Right cardiac atrium (tissue), 5 donors: ENCODE measurements around the gene MRPL28. TPM values are rescaled to one million over a fixed set of nuclear protein-coding genes. Genes with fewer than 3 reads are reported as not detected.
A peak's percentile ranks its signal among the peaks of the same experiment; 100 is the strongest.
"Not testable (repeated sequence)": the region's sequence is repeated elsewhere in the genome, so short reads cannot be mapped to it uniquely, and the experiment has no call there.

Experiments
- ATAC-seq, 2 donors: fragments of 200-7000 bp; cut with Tn5 transposase; one replicate each; pipeline versions ENCODE4 v1.8.0 to v1.9.1; 2020; ENCODE audit warnings: moderate library complexity in 2 of 2, mild to moderate bottlenecking in 1 of 2
- DNase-seq, 3 donors: peaks; one replicate each; pipeline ENCODE4 v3.0.0-alpha.2; 2020
- H3K27ac ChIP-seq: one replicate; pipeline ENCODE4 v1.5.1; 2013; ENCODE audit warnings: mild to moderate bottlenecking, low read length, control low read depth, moderate library complexity
- H3K27me3 ChIP-seq: one replicate; pipeline ENCODE4 v1.6.1; 2013; ENCODE audit not compliant: control insufficient read depth, insufficient read depth
- H3K4me1 ChIP-seq: one replicate; pipeline ENCODE4 v1.6.1; 2013; ENCODE audit warnings: low read length; ENCODE audit not compliant: control insufficient read depth, insufficient read depth
- H3K4me3 ChIP-seq: one replicate; pipeline ENCODE4 v1.5.1; 2013; ENCODE audit warnings: low read length, control low read depth
- H3K9me3 ChIP-seq: one replicate; pipeline ENCODE4 v1.6.1; 2013; ENCODE audit warnings: low read length; ENCODE audit not compliant: control insufficient read depth
- WGBS: extraction: QIAGEN DNeasy Blood & Tissue Kit; methylation state at CpG from one replicate; pipeline ENCODE4 v1.1.7; 2013; 5-methylcytosine and 5-hydroxymethylcytosine counted together
- intact Hi-C, 4 donors: fragments of 100-400 bp; cut with DNase I; formaldehyde crosslinking; loops; one replicate each; pipeline versions ENCODE4 v1.11.0 to v1.14.0; 2022 to 2023
- long read RNA-seq, 4 donors: library from polyadenylated mRNA; unstranded; transcript quantifications; one replicate each; pipeline ENCODE4 v2.0.0, GENCODE V29; 2020 to 2021
- polyA plus RNA-seq: library from polyadenylated mRNA; stranded (reverse); fragments of 200-250 nt; gene quantifications from one replicate; pipeline ENCODE4 v1.2.3, GENCODE V29; 2013
- total RNA-seq, 4 donors: library from RNA; stranded (reverse); fragmentation: NEBNext Ultra II Directional; extraction: Animal tissue kit (Norgen Biotek cat#: 25700); gene quantifications; one replicate each; pipeline ENCODE4 v1.2.1, GENCODE V29; 2021
- donor health status: healthy with polysubstance abuse.
- donor health status: DM: no; HTN: yes; CAD: no.
- donor health status: DM: no; HTN: no; CAD: no.
- donor health status: DM: no; HTN: yes; CAD: no; lungs with severe emphysema.
- donor health status: DM: yes; HTN: yes; CAD: no.

MRPL28 gene
- total RNA-seq (10 to 100 TPM; 63.9 to 74.9 (median 69.3) TPM), polyA plus RNA-seq (130 TPM)
- long read RNA-seq, donor 1, transcript MRPL28-201 (6 exons, 1,098 nt), result major isoform, 50 of 88 reads
- long read RNA-seq, donor 1, partial matches to known transcripts, result 34 of 88 reads
- long read RNA-seq, donor 1, other reads (novel, unspliced or antisense), result 0 of 88 reads
- long read RNA-seq, donor 2, transcript MRPL28-201 (6 exons, 1,098 nt), result major isoform, 30 of 63 reads
- long read RNA-seq, donor 2, partial matches to known transcripts, result 18 of 63 reads
- long read RNA-seq, donor 2, other reads (novel, unspliced or antisense), result 13 of 63 reads
- long read RNA-seq, donor 3, transcript MRPL28-210 (5 exons, 1,512 nt), result minor isoform, 6 of 98 reads
- long read RNA-seq, donor 3, transcript MRPL28-201 (6 exons, 1,098 nt), result major isoform, 72 of 98 reads
- long read RNA-seq, donor 3, partial matches to known transcripts, result 12 of 98 reads
- long read RNA-seq, donor 3, other reads (novel, unspliced or antisense), result 3 of 98 reads
- long read RNA-seq, donor 4, transcript MRPL28-201 (6 exons, 1,098 nt), result major isoform, 28 of 48 reads
- long read RNA-seq, donor 4, partial matches to known transcripts, result 14 of 48 reads
- long read RNA-seq, donor 4, other reads (novel, unspliced or antisense), result 5 of 48 reads

DNA sequence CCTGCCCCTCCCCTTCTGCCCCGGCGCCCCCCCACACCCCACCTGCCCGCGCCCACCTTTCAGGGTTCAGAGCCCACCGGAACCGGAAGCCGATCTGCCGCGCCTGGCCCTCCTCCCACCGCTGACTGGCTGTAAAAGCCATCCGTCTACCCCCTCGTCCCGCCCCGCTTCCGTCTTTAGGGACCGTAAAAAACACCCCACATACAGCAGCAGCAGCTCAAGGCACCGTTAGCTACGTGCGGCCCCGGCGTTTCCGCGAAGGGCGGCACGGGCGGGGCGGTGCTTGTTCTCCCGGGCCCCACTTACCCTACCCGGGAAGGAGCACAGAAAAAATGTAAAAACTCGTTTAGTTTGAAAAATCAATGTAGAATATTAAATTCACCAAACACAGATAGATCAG lies at the start of gene MRPL28:
Gene MRPL28, minus strand, starts transcription at position 96 of the 400 bp plus-strand sequence. CDS start 320 bp downstream, outside the sequence.
- Histone ChIP-seq H3K4me3 (peak within 1 kb of the TSS; percentile 73), H3K27ac (peak within 1 kb of the TSS; percentile 19), H3K4me1 (peaks cover 2% of the 10 kb centered on the region), H3K9me3 (no peaks in the 10 kb centered on the region), H3K27me3 (no peaks in the 10 kb centered on the region)
- WGBS, result under 1% methylated on average over 29 of the region's 30 CpGs
- intact Hi-C loops, result no loop called here
- peak; percentile 93 to 97 (median 97) for DNase-seq
- peak; percentile 93 to 94 for ATAC-seq

- ATAC-seq, H3K27ac ChIP-seq, H3K9me3 ChIP-seq, intact Hi-C loops, H3K27me3 ChIP-seq, H3K4me1 ChIP-seq, H3K4me3 ChIP-seq: not testable (repeated sequence)
- WGBS, result 97% methylated on average over 3 of the region's 3 CpGs
- DNase-seq, result peak in 1 of 3 donors; percentile 1
These were observed 44.8 kb upstream of the MRPL28 start for GRCh38 chr16:415170-415498.

DNA sequence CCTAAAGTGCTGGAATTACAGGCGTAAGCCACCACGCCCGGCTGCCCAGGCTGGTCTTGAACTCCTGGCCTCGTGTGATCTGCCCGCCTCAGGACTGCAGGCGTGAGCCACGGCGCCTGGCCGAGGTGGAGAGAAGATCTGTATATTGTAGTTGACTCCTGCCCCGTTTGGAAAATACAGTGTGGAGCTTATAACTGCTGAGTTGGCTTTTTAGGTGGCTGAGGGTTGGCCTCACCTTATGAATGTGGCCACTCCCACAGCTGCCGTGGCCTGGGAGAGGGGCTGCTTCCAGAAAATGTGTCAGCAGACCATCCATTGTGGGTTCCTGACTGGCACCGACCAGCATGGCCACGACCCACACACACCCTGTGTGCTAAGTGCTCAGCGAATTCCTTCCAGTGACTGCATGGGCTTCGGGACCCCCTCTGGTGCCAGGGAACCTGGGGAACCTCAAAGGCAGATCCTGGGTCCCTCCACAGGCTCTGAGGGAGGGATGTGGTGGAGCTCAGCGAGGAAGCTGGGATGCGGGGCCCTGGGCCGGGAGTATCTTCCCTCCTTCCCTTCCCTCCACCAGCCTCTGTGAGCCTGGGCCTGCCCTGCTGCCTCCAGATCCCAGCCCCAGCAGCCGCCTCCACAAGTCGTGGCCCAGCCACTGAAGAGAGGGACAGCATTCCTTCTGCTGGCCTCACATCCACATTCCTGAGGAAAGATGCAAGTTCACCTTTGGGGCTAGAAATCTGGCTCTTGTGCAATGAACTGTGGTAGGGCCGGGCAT lies 44.2 kb upstream of the MRPL28 start:
- intact Hi-C loops, result no loop called here
- Histone ChIP-seq H3K4me1 (no peaks in the 10 kb centered on the region), H3K27me3 (no peaks in the 10 kb centered on the region), H3K27ac (no peak overlapping the region), H3K9me3 (no peaks in the 10 kb centered on the region), H3K4me3 (no peak overlapping the region)
- WGBS, result 87% methylated on average over 21 of the region's 21 CpGs
- DNase-seq (peak in 1 of 3 donors; percentile 35), ATAC-seq (no peak)

DNA sequence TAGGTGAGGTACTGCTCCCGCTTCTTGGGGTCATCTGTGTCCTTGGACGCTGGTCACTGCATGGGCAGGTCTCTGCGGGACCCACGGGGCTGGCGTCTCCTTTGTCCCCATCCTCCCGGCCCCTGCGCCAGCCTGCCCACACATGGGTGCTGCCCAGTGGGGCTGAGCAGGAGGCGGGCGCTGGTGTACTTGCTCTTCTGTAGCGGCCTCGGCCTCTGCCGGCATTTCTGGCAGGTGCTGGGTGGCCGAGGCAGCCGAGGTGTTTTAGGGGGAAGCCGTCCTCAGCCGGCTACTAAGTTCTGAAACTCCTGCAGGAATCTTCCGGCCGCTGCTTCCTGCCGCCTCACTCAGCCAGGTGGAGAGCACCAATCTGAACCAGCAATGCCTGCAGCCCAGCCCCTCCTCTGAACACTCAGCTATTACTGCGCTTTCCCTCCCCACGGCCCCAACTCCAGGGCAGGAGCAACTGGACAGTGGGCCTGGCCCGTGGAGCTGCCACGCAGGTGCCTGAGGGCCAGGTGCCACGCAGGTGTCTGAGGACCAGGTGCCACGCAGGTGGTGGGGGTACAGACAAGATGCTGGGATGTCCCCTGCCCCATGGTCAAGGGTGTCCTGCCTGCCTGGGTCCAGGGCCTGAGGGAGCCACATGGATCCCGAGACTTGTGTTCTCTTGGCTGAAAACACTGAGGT lies 41.4 kb upstream of the MRPL28 start:
- ATAC-seq, result peak in 1 of 2 donors; percentile 23
- WGBS, result 94% methylated on average over 26 of the region's 26 CpGs

GRCh38 chr16:410516-411178 lies 40.3 kb upstream of the MRPL28 start:
- no peak for DNase-seq
- WGBS, result 93% methylated on average over 36 of the region's 36 CpGs
- intact Hi-C loops, result no loop called here
- Histone ChIP-seq H3K27me3 (no peaks in the 10 kb centered on the region), H3K27ac (no peak overlapping the region), H3K4me1 (no peaks in the 10 kb centered on the region), H3K9me3 (no peaks in the 10 kb centered on the region), H3K4me3 (no peak overlapping the region)
- no peak for ATAC-seq

More for the DNA sequence above, 41.4 kb upstream of the MRPL28 start:
- Histone ChIP-seq H3K4me1 (no peaks in the 10 kb centered on the region), H3K9me3 (no peaks in the 10 kb centered on the region), H3K27ac (no peak overlapping the region), H3K27me3 (no peaks in the 10 kb centered on the region), H3K4me3 (no peak overlapping the region)
- intact Hi-C loops, result no loop called here
- DNase-seq, result no peak

DNA sequence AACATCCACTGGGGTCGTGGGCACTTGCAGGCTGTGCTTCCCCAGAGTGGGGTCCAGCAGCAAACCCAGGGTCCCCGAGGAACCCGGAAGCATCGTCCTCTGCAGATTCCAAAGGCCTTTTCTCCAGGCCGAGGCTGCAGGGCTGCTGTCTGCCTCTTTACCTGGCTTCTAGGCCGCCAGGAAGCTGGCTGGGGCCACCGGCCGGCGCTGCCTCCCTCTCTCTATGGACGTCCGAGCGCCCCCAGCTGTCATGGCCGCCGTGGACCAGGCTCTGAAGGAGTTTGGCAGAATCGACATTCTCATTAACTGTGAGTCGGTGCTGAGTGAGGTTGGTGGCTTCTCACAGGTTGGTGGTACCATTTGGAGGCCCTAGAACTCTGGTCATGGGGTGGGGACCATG lies 36.9 kb upstream of the MRPL28 start:
- Histone ChIP-seq H3K27me3 (no peaks in the 10 kb centered on the region), H3K9me3 (no peaks in the 10 kb centered on the region), H3K4me1 (no peaks in the 10 kb centered on the region), H3K27ac (no peak overlapping the region), H3K4me3 (no peak overlapping the region)
- ATAC-seq, result no peak
- DNase-seq, result no peak
- intact Hi-C loops, result no loop called here
- WGBS, result 88% methylated on average over 16 of the region's 16 CpGs

GRCh38 chr16:405548-406506 lies 35.5 kb upstream of the MRPL28 start:
- H3K9me3 ChIP-seq, result no peaks in the 10 kb centered on the region
- ATAC-seq (no peak), DNase-seq (peak in 1 of 3 donors; percentile 57)
- H3K27ac ChIP-seq, result no peak overlapping the region
- no peaks in the 10 kb centered on the region for H3K27me3 ChIP-seq
- H3K4me3 ChIP-seq, result no peak overlapping the region
- no peaks in the 10 kb centered on the region for H3K4me1 ChIP-seq
- WGBS, result 90% methylated on average over 27 of the region's 27 CpGs
- intact Hi-C loops, result no loop called here

- DNase-seq (no peak), ATAC-seq (no peak)
- 92% methylated on average over 12 of the region's 12 CpGs for WGBS
- Histone ChIP-seq H3K27me3 (no peaks in the 10 kb centered on the region), H3K4me1 (no peaks in the 10 kb centered on the region), H3K27ac (no peak overlapping the region), H3K4me3 (no peak overlapping the region), H3K9me3 (no peaks in the 10 kb centered on the region)
- intact Hi-C loops, result no loop called here
These were observed 34.7 kb upstream of the MRPL28 start for GRCh38 chr16:404971-405486.

GRCh38 chr16:401468-402348 lies 31.4 kb upstream of the MRPL28 start, which contains the start of gene DECR2:
Gene DECR2 (plus strand): TSS chr16:401885. CDS start chr16:401964, 79 bp downstream.
- WGBS, result under 1% methylated on average over 91 of the region's 91 CpGs
- H3K9me3 ChIP-seq, result no peaks in the 10 kb centered on the region
- intact Hi-C loops, result no loop called here
- H3K4me3 ChIP-seq, result peak within 1 kb of the TSS; percentile 82
- DNase-seq (peak; percentile 96 to 99 (median 99)), ATAC-seq (peak; percentile 91 to 93)
- H3K27ac ChIP-seq, result peak within 1 kb of the TSS; percentile 94
- no peaks in the 10 kb centered on the region for H3K4me1 ChIP-seq
- no peaks in the 10 kb centered on the region for H3K27me3 ChIP-seq
